H1 (cell line): Measurements from ENCODE around the gene PLSCR1. TPM values are rescaled to one million over a fixed set of nuclear protein-coding genes. Genes with fewer than 3 reads are reported as not detected.

ENCODE experiments used
- CTCF ChIA-PET: fragments of 300-600 bp; sonication (Branson Sonifier 250); formaldehyde crosslinking; loops from one replicate; lab custom pipeline; 2021; ENCODE audit not compliant: partially characterized antibody; lab: Charles Lee
- POLR2A ChIA-PET: fragments of 300-600 bp; sonication (Branson Sonifier 250); formaldehyde crosslinking; loops from one replicate; lab custom pipeline; 2021; ENCODE audit warnings: inconsistent platforms; ENCODE audit not compliant: partially characterized antibody; lab: Charles Lee
- DNase-seq, 2 experiments: peaks; one replicate each; pipeline versions ENCODE4 v3.0.0 to v3.0.0-alpha.2; 2010 to 2022; ENCODE audit warnings: low spot score in 2 of 2, low read depth in 1 of 2, mixed read lengths in 1 of 2
- FAIRE-seq: peaks from 2 replicates; lab custom pipeline; 2011; peaks lifted over from hg19 to GRCh38; lab: Jason Lieb, UNC
- H2AFZ ChIP-seq: 2 replicates; pipeline ENCODE4 v1.8.1; 2012; ENCODE audit warnings: low read length, inconsistent platforms
- H2AK5ac ChIP-seq: 2 replicates; pipeline ENCODE4 v1.6.1; 2013; ENCODE audit warnings: low read depth, low read length
- H2BK120ac ChIP-seq: replicated peaks from 2 replicates; pipeline ENCODE3; 2013; ENCODE audit warnings: low read depth, low read length, inconsistent platforms
- H2BK12ac ChIP-seq: 2 replicates; pipeline ENCODE4 v1.6.1; 2013; ENCODE audit warnings: low read depth, low read length
- H2BK15ac ChIP-seq: 2 replicates; pipeline ENCODE4 v1.6.1; 2013; ENCODE audit warnings: low read length
- H2BK20ac ChIP-seq: 2 replicates; pipeline ENCODE4 v1.6.1; 2013; ENCODE audit warnings: low read length
- H2BK5ac ChIP-seq: 2 replicates; pipeline ENCODE4 v1.6.1; 2013; ENCODE audit warnings: low read depth, low read length
- H3K14ac ChIP-seq: 2 replicates; pipeline ENCODE4 v1.6.1; 2013; ENCODE audit warnings: inconsistent platforms; ENCODE audit not compliant: insufficient read length
- H3K18ac ChIP-seq: 2 replicates; pipeline ENCODE4 v1.6.1; 2013; ENCODE audit warnings: low read length; ENCODE audit errors: extremely low read depth
- H3K23ac ChIP-seq: 2 replicates; pipeline ENCODE4 v1.6.1; 2013; ENCODE audit warnings: inconsistent platforms; ENCODE audit not compliant: insufficient read length
- H3K23me2 ChIP-seq: 2 replicates; pipeline ENCODE4 v1.6.1; 2013; ENCODE audit warnings: low read depth, low read length
- H3K27ac ChIP-seq: 2 replicates; pipeline ENCODE4 v1.6.1; 2011; ENCODE audit warnings: low read depth, low read length, inconsistent platforms
- H3K27me3 ChIP-seq, 4 experiments: replicated peaks in 1 of 4; 1 replicate in 1 of 4; 2 replicates in 3 of 4; pipeline versions ENCODE4 v1.6.1 to v1.8.1; 2011 to 2013; ENCODE audit warnings: low read length in 3 of 4, mild to moderate bottlenecking in 3 of 4, inconsistent platforms in 2 of 4, mixed read lengths in 2 of 4, moderate library complexity in 1 of 4; ENCODE audit not compliant: control insufficient read depth in 3 of 4, insufficient read depth in 3 of 4; ENCODE audit errors: extremely low read depth in 1 of 4
- H3K36me3 ChIP-seq, 4 experiments: 2 replicates each; pipeline versions ENCODE4 v1.6.1 to v1.8.1; 2011 to 2013; ENCODE audit warnings: mild to moderate bottlenecking in 4 of 4, low read length in 3 of 4, moderate library complexity in 2 of 4, control low read depth in 1 of 4, inconsistent platforms in 1 of 4; ENCODE audit not compliant: insufficient read depth in 4 of 4, control insufficient read depth in 2 of 4
- H3K4ac ChIP-seq: replicated peaks from 2 replicates; pipeline ENCODE3; 2013; ENCODE audit warnings: low read length, low read depth, mixed read lengths, inconsistent platforms; ENCODE audit not compliant: insufficient read length
- H3K4me1 ChIP-seq, 4 experiments: replicated peaks in 1 of 4; 1 replicate in 1 of 4; 2 replicates in 3 of 4; pipeline versions ENCODE4 v1.6.1 to v1.8.1; 2011 to 2013; ENCODE audit warnings: low read length in 3 of 4, inconsistent platforms in 2 of 4, mixed read lengths in 1 of 4; ENCODE audit not compliant: insufficient read depth in 4 of 4, control insufficient read depth in 3 of 4
- H3K4me2 ChIP-seq, 2 experiments: 2 replicates each; pipeline versions ENCODE4 v1.6.1 to v1.8.1; 2011 to 2013; ENCODE audit warnings: low read depth in 2 of 2, low read length in 2 of 2, control low read depth in 1 of 2, inconsistent platforms in 1 of 2, mild to moderate bottlenecking in 1 of 2; ENCODE audit not compliant: insufficient read depth in 1 of 2
- H3K4me3 ChIP-seq, 4 experiments: fragments of 200-600, 300-600 bp in 1 of 4; sonication (generic), shearing (Covaris generic), sonication (Bioruptor Twin) in 1 of 4; 2 replicates each; pipeline versions ENCODE4 v1.5.1 to v1.8.1; 2011 to 2016; ENCODE audit warnings: low read length in 4 of 4, low read depth in 3 of 4, control low read depth in 2 of 4, inconsistent platforms in 2 of 4, mild to moderate bottlenecking in 2 of 4, mixed read lengths in 1 of 4, moderate library complexity in 1 of 4; ENCODE audit not compliant: insufficient read depth in 2 of 4; ENCODE audit errors: extremely low read depth in 1 of 4
- H3K56ac ChIP-seq: replicated peaks from 2 replicates; pipeline ENCODE3; 2013; ENCODE audit warnings: low read depth, mild to moderate bottlenecking, mixed read lengths, low read length, inconsistent platforms; ENCODE audit not compliant: insufficient read length
- H3K79me1 ChIP-seq: 2 replicates; pipeline ENCODE4 v1.6.1; 2013; ENCODE audit warnings: low read depth, low read length, control low read depth
- H3K79me2 ChIP-seq, 2 experiments: 2 replicates each; pipeline versions ENCODE4 v1.6.1 to v1.8.1; 2012 to 2013; ENCODE audit warnings: low read length in 2 of 2, mild to moderate bottlenecking in 2 of 2, inconsistent platforms in 1 of 2; ENCODE audit not compliant: insufficient read depth in 2 of 2, control insufficient read depth in 1 of 2
- H3K9ac ChIP-seq, 4 experiments: replicated peaks in 1 of 4; 1 replicate in 1 of 4; 2 replicates in 3 of 4; pipeline versions ENCODE4 v1.6.1 to v1.8.1; 2011 to 2013; ENCODE audit warnings: low read depth in 3 of 4, low read length in 3 of 4, control low read depth in 2 of 4, mild to moderate bottlenecking in 2 of 4, moderate library complexity in 2 of 4, inconsistent platforms in 1 of 4; ENCODE audit errors: extremely low read depth in 1 of 4
- H3K9me3 ChIP-seq, 2 experiments: 2 replicates each; pipeline versions ENCODE4 v1.6.1 to v1.8.1; 2012 to 2013; ENCODE audit warnings: mild to moderate bottlenecking in 2 of 2, moderate library complexity in 2 of 2, control low read depth in 1 of 2, inconsistent platforms in 1 of 2, low read depth in 1 of 2, low read length in 1 of 2, mixed read lengths in 1 of 2; ENCODE audit not compliant: insufficient read depth in 2 of 2
- H4K20me1 ChIP-seq, 2 experiments: replicated peaks in 1 of 2; 2 replicates each; pipeline versions ENCODE3 to v1.8.1; 2011 to 2013; ENCODE audit warnings: inconsistent platforms in 2 of 2, low read length in 2 of 2, mild to moderate bottlenecking in 1 of 2; ENCODE audit not compliant: insufficient read depth in 2 of 2, control insufficient read depth in 1 of 2
- H4K5ac ChIP-seq: 2 replicates; pipeline ENCODE4 v1.6.1; 2013; ENCODE audit warnings: low read length, low read depth, mixed read lengths, inconsistent platforms; ENCODE audit not compliant: insufficient read length
- H4K8ac ChIP-seq: 2 replicates; pipeline ENCODE4 v1.8.0; 2013; ENCODE audit warnings: mild to moderate bottlenecking, moderate library complexity, low read length, inconsistent platforms; ENCODE audit not compliant: insufficient read depth; ENCODE audit errors: extremely low read depth
- H4K91ac ChIP-seq: replicated peaks from 2 replicates; pipeline ENCODE3; 2013; ENCODE audit warnings: low read length, mixed read lengths, inconsistent platforms; ENCODE audit not compliant: insufficient read length
- BCL11A ChIP-seq, 2 experiments: IDR thresholded peaks; one replicate each; pipeline ENCODE4 v1.6.1; 2011; ENCODE audit warnings: low read depth in 2 of 2, low read length in 2 of 2, mild to moderate bottlenecking in 2 of 2
- CEBPB ChIP-seq: IDR thresholded peaks from 2 replicates; pipeline ENCODE4 v1.6.1; 2012; ENCODE audit warnings: low read depth, low read length
- EP300 ChIP-seq, 2 experiments: IDR thresholded peaks; 1 replicate in 1 of 2; 2 replicates in 1 of 2; pipeline ENCODE4 v1.6.1; 2011 to 2012; ENCODE audit warnings: low read depth in 2 of 2, low read length in 2 of 2, mild to moderate bottlenecking in 2 of 2, borderline replicate concordance in 1 of 2, inconsistent platforms in 1 of 2, moderate library complexity in 1 of 2
- HDAC6 ChIP-seq: IDR thresholded peaks from one replicate; pipeline ENCODE4 v1.7.1; 2012; ENCODE audit warnings: low read depth, mild to moderate bottlenecking, inconsistent platforms, low read length, moderate library complexity
- JUND ChIP-seq: IDR thresholded peaks from 2 replicates; pipeline ENCODE4 v1.6.1; 2011; ENCODE audit warnings: mild to moderate bottlenecking, improper control_type of control experiment, low read length
- KDM1A ChIP-seq: fragments of 200-600, 300-600 bp; sonication (generic); IDR thresholded peaks from 2 replicates; pipeline ENCODE4 v1.7.1; 2016; ENCODE audit warnings: mild to moderate bottlenecking, low read length, borderline replicate concordance
- MAX ChIP-seq: IDR thresholded peaks from 2 replicates; pipeline ENCODE4 v1.6.1; 2012; ENCODE audit warnings: inconsistent platforms
- PHF8 ChIP-seq: fragments of 200-600 bp; sonication (generic); conservative IDR thresholded peaks from 2 replicates; pipeline ENCODE4 v1.7.1; 2012; ENCODE audit warnings: low read depth, mild to moderate bottlenecking, inconsistent platforms, low read length, moderate library complexity
- RBBP5 ChIP-seq: IDR thresholded peaks from 2 replicates; pipeline ENCODE4 v1.7.1; 2012; ENCODE audit warnings: low read depth, mild to moderate bottlenecking, inconsistent platforms, low read length, moderate library complexity, borderline replicate concordance
- TCF12 ChIP-seq: IDR thresholded peaks from 2 replicates; pipeline ENCODE4 v1.6.1; 2011; ENCODE audit warnings: low read depth, mild to moderate bottlenecking, low read length
- ZNF274 ChIP-seq: IDR thresholded peaks from 2 replicates; pipeline ENCODE4 v1.7.0; 2012; ENCODE audit warnings: low read length, borderline replicate concordance; ENCODE audit errors: extremely low read depth
- WGBS, 2 experiments: shearing (Covaris generic) in 1 of 2; methylation state at CpG; one replicate each; pipeline versions ENCODE4 v1.1.6 to v1.1.7; 2013 to 2015; ENCODE audit warnings: low lambda C conversion rate in 2 of 2, mixed read lengths in 2 of 2, inconsistent platforms in 1 of 2, low coverage in 1 of 2, missing lambda C conversion rate in 1 of 2; ENCODE audit not compliant: insufficient replicate concordance in 2 of 2, insufficient coverage in 1 of 2, insufficient read length in 1 of 2; ENCODE audit errors: extremely low coverage in 1 of 2, missing lambda C conversion rate in 1 of 2; 5-methylcytosine and 5-hydroxymethylcytosine counted together
- polyA plus RNA-seq, 7 experiments: library from polyadenylated mRNA; depleted of rRNA in 3 of 7; stranded (reverse) in 5 of 7; unstranded in 2 of 7; fragments of >200 nt in 5 of 7; fragments of 200-250 nt in 2 of 7; gene quantifications; 1 replicate in 5 of 7; 2 replicates in 1 of 7; 4 replicates in 1 of 7; pipeline versions ENCODE4 v1.2.1 to v1.2.3, GENCODE V29; 2011 to 2013; ENCODE audit warnings: missing spikeins in 2 of 7, mixed read lengths in 2 of 7
- total RNA-seq: library from RNA; stranded (reverse); fragmentation: NEBNext Ultra II Directional; extraction: Animal tissue kit (Norgen Biotek cat#: 25700); gene quantifications from 2 replicates; pipeline ENCODE4 v1.2.1, GENCODE V29; 2021

The PLSCR1 gene
- total and polyA plus RNA-seq, 2 of the 8 experiments (the other 6 are each of a cell fraction or from before 2014, with no cell fraction given): 32.2 to 48.5 TPM

GRCh38 chr3:146507331-146508120, 36.9 kb downstream of the PLSCR1 start:
- FAIRE-seq: no peak
- no peak overlapping the region for H3K4me2 ChIP-seq
- 89% methylated on average over 1 of the region's 1 CpG; no CpG with 5 or more reads in 1 of the 2 experiments for WGBS, 2 experiments

More at GRCh38 chr3:146507331-146508120, 36.9 kb downstream of the PLSCR1 start:
- Histone ChIP-seq H2AFZ (no peak overlapping the region), H3K4me1 (peaks cover 0 to 7% (median 6%) of the 10 kb centered on the region in 4 experiments; a peak in 4 of 7 replicates), H3K36me3 (no peaks in the 10 kb centered on the region; a peak in 2 of 8 replicates), H3K56ac (no peak overlapping the region), H3K27ac (no peak overlapping the region), H4K20me1 (no peaks in the 10 kb centered on the region), H4K5ac (no peak overlapping the region)
- DNase-seq: no peak
- ChIA-PET POLR2A (interaction anchor here (1.0 kb wide), 1 partner anchor 37 kb away, joined by 3 read pairs; the partner anchor contains the start of gene PLSCR1), CTCF (interaction anchor here (1.5 kb wide), 1 partner anchor 19 kb away, joined by 3 read pairs; no protein-coding TSS in a partner anchor)
- no peak for TF ChIP-seq CEBPB
- TF ChIP-seq EP300 (IDR thresholded peaks at IDR 0.05; ENCODE audit: borderline replicate concordance in 1 of 2, low read depth in 2 of 2, low read length in 2 of 2): no peak
- no peak for TF ChIP-seq BCL11A (IDR thresholded peaks at IDR 0.05; ENCODE audit: low read depth in 2 of 2, low read length in 2 of 2)
- TF ChIP-seq RBBP5: no peak
- TF ChIP-seq PHF8: no peak
- no peak for TF ChIP-seq TCF12
- TF ChIP-seq ZNF274: no peak
- no peak for TF ChIP-seq HDAC6
- TF ChIP-seq JUND: no peak
- no peak for TF ChIP-seq MAX
- no peak for TF ChIP-seq KDM1A
- TF ChIP-seq, all 59 proteins: peak for 0
- Histone ChIP-seq H3K4ac (no peak overlapping the region), H2BK15ac (peak overlapping the region; percentile 65; the same call in 1 of the 2 replicates), H3K79me1 (no peaks in the 10 kb centered on the region), H3K14ac (no peak overlapping the region), H2BK20ac (0 out of 2 replicates have a peak overlapping the region, but pooled peaks have one; percentile 37), H3K23me2 (no peaks in the 10 kb centered on the region; the same call in 1 of the 2 replicates), H4K8ac (no peak overlapping the region), H2AK5ac (no peak overlapping the region; the same call in 1 of the 2 replicates), H3K9ac (no peak overlapping the region), H3K18ac (peak overlapping the region; percentile 66; the same call in 1 of the 2 replicates), H3K23ac (no peak overlapping the region), H3K79me2 (no peaks in the 10 kb centered on the region), H2BK5ac (peak overlapping the region; percentile 81; the same call in 1 of the 2 replicates), H2BK120ac (no peak overlapping the region), H4K91ac (peak overlapping the region; percentile 70), H3K4me3 (no peak overlapping the region), H2BK12ac (no peak overlapping the region), H3K27me3 (no peaks in the 10 kb centered on the region), H3K9me3 (no peaks in the 10 kb centered on the region)
